GM18526 (cell line): ENCODE measurements around the gene AFAP1L2.

Experiments used
- POLR2A ChIP-seq: IDR thresholded peaks from 3 replicates; pipeline ENCODE4 v1.6.1; 2011; ENCODE audit not compliant: insufficient read length; ENCODE audit errors: extremely low read depth

Gene AFAP1L2

GRCh38 chr10:114306116-114306973, 98.0 kb downstream of the AFAP1L2 start:
- TF ChIP-seq POLR2A: no peak

- no peak for TF ChIP-seq POLR2A
Measured at GRCh38 chr10:114305521-114305925, 98.8 kb downstream of the AFAP1L2 start.

- no peak for TF ChIP-seq POLR2A
Measured at GRCh38 chr10:114304571-114305421, 99.5 kb downstream of the AFAP1L2 start.

- no peak for TF ChIP-seq POLR2A
Measured at GRCh38 chr10:114304017-114304570, 100.2 kb downstream of the AFAP1L2 start.

GRCh38 chr10:114303556-114303955, 100.7 kb downstream of the AFAP1L2 start:
- no peak for TF ChIP-seq POLR2A

- no peak for TF ChIP-seq POLR2A
Measured at GRCh38 chr10:114301951-114302710, 102.2 kb downstream of the AFAP1L2 start.

GRCh38 chr10:114301177-114301576, 103.1 kb downstream of the AFAP1L2 start:
- no peak for TF ChIP-seq POLR2A

GRCh38 chr10:114300036-114300645, 104.2 kb downstream of the AFAP1L2 start:
- TF ChIP-seq POLR2A: no peak

- TF ChIP-seq POLR2A: no peak
Measured at GRCh38 chr10:114297136-114297705, 107.1 kb downstream of the AFAP1L2 start.

- no peak for TF ChIP-seq POLR2A
Measured at GRCh38 chr10:114295393-114295792, 108.9 kb downstream of the AFAP1L2 start.

GRCh38 chr10:114294549-114294948, 109.8 kb downstream of the AFAP1L2 start:
- no peak for TF ChIP-seq POLR2A

GRCh38 chr10:114293075-114293474, 111.2 kb downstream of the AFAP1L2 start:
- no peak for TF ChIP-seq POLR2A

GRCh38 chr10:114291516-114291915, 112.8 kb downstream of the AFAP1L2 start:
- no peak for TF ChIP-seq POLR2A

- no peak for TF ChIP-seq POLR2A
Measured at GRCh38 chr10:114291076-114291475, 113.2 kb downstream of the AFAP1L2 start.
